ENCODE measurements around the gene CADPS2. TPM values are rescaled to one million over a fixed set of nuclear protein-coding genes. Genes with fewer than 3 reads are reported as not detected.

Gene CADPS2
- total and polyA plus RNA-seq, 2 donors (not counting 1 experiment from before 2014, with no cell fraction given), result 11.5 to 32.2 TPM

- no peak for DNase-seq (ENCODE audit: low read depth in 2 of 2)
- H3K4me3 ChIP-seq (replicated peaks in 1 of 4; ENCODE audit: control extremely low read depth in 1 of 4, insufficient read depth in 1 of 4, low read depth in 3 of 4, low read length in 4 of 4), result no peak overlapping the region
- no peaks in the 10 kb centered on the region for H4K20me1 ChIP-seq (ENCODE audit: control insufficient read depth, extremely low read depth, insufficient read depth, low read length)
- no peaks in the 10 kb centered on the region for H3K79me2 ChIP-seq (ENCODE audit: control insufficient read depth, insufficient read depth, low read length)
- H3K9ac ChIP-seq (ENCODE audit: insufficient read depth, low read length), result no peak overlapping the region
- TF ChIP-seq CTCF (conservative IDR thresholded peaks at IDR 0.05 in 1 of 2, IDR thresholded peaks at IDR 0.05 in 1 of 2; ENCODE audit: low read depth in 1 of 2, low read length in 2 of 2) (no peak), EZH2 (IDR thresholded peaks at IDR 0.05; ENCODE audit: low read length, missing control alignments) (no peak)
- H3K36me3 ChIP-seq (ENCODE audit: control insufficient read depth, insufficient read depth, low read length), result no peaks in the 10 kb centered on the region
- no peaks in the 10 kb centered on the region for H3K9me3 ChIP-seq (ENCODE audit: control insufficient read depth, insufficient read depth, low read depth, low read length)
- no peaks in the 10 kb centered on the region for H3K4me1 ChIP-seq (ENCODE audit: control insufficient read depth, extremely low read depth, insufficient read depth, low read length)
- H3K27me3 ChIP-seq (ENCODE audit: control insufficient read depth, insufficient read depth, low read length), result no peaks in the 10 kb centered on the region
- H2AFZ ChIP-seq (ENCODE audit: low read length), result no peak overlapping the region
- no peak overlapping the region for H3K27ac ChIP-seq (ENCODE audit: insufficient read depth, low read length)
- no peak overlapping the region for H3K4me2 ChIP-seq (ENCODE audit: extremely low read depth, insufficient read depth, low read length)
Observed at GRCh38 chr7:122914812-122915211, 28.6 kb upstream of the CADPS2 start.

GRCh38 chr7:122913608-122914007 lies 27.3 kb upstream of the CADPS2 start:
- Histone ChIP-seq H3K79me2 (ENCODE audit: control insufficient read depth, insufficient read depth, low read length) (no peaks in the 10 kb centered on the region), H3K9me3 (ENCODE audit: control insufficient read depth, insufficient read depth, low read depth, low read length) (no peaks in the 10 kb centered on the region), H3K36me3 (ENCODE audit: control insufficient read depth, insufficient read depth, low read length) (no peaks in the 10 kb centered on the region)

GRCh38 chr7:122902751-122903495 lies 16.7 kb upstream of the CADPS2 start:
- no peak overlapping the region for H3K4me2 ChIP-seq (ENCODE audit: extremely low read depth, insufficient read depth, low read length)
- H3K27ac ChIP-seq (ENCODE audit: insufficient read depth, low read length), result no peak overlapping the region
- H3K4me1 ChIP-seq (ENCODE audit: control insufficient read depth, extremely low read depth, insufficient read depth, low read length), result no peaks in the 10 kb centered on the region
- H3K4me3 ChIP-seq (replicated peaks in 1 of 4; ENCODE audit: control extremely low read depth in 1 of 4, insufficient read depth in 1 of 4, low read depth in 3 of 4, low read length in 4 of 4), result no peak overlapping the region
- TF ChIP-seq CTCF (conservative IDR thresholded peaks at IDR 0.05 in 1 of 2, IDR thresholded peaks at IDR 0.05 in 1 of 2; ENCODE audit: low read depth in 1 of 2, low read length in 2 of 2) (no peak), EZH2 (IDR thresholded peaks at IDR 0.05; ENCODE audit: low read length, missing control alignments) (no peak)
- no peak overlapping the region for H2AFZ ChIP-seq (ENCODE audit: low read length)
- no peak overlapping the region for H3K9ac ChIP-seq (ENCODE audit: insufficient read depth, low read length)
- H3K36me3 ChIP-seq (ENCODE audit: control insufficient read depth, insufficient read depth, low read length), result no peaks in the 10 kb centered on the region
- no peaks in the 10 kb centered on the region for H3K9me3 ChIP-seq (ENCODE audit: control insufficient read depth, insufficient read depth, low read depth, low read length)
- DNase-seq (ENCODE audit: low read depth in 2 of 2), result peak in 1 of 2 donors; percentile 4
- H3K27me3 ChIP-seq (ENCODE audit: control insufficient read depth, insufficient read depth, low read length), result no peaks in the 10 kb centered on the region
- H4K20me1 ChIP-seq (ENCODE audit: control insufficient read depth, extremely low read depth, insufficient read depth, low read length), result no peaks in the 10 kb centered on the region
- no peaks in the 10 kb centered on the region for H3K79me2 ChIP-seq (ENCODE audit: control insufficient read depth, insufficient read depth, low read length)

More at GRCh38 chr7:122913608-122914007, 27.3 kb upstream of the CADPS2 start:
- H3K4me1 ChIP-seq (ENCODE audit: control insufficient read depth, extremely low read depth, insufficient read depth, low read length), result no peaks in the 10 kb centered on the region
- H3K4me3 ChIP-seq (replicated peaks in 1 of 4; ENCODE audit: control extremely low read depth in 1 of 4, insufficient read depth in 1 of 4, low read depth in 3 of 4, low read length in 4 of 4), result no peak overlapping the region
- DNase-seq (ENCODE audit: low read depth in 2 of 2), result no peak
- H3K27ac ChIP-seq (ENCODE audit: insufficient read depth, low read length), result no peak overlapping the region
- no peaks in the 10 kb centered on the region for H3K27me3 ChIP-seq (ENCODE audit: control insufficient read depth, insufficient read depth, low read length)
- H3K4me2 ChIP-seq (ENCODE audit: extremely low read depth, insufficient read depth, low read length), result no peak overlapping the region
- TF ChIP-seq EZH2 (IDR thresholded peaks at IDR 0.05; ENCODE audit: low read length, missing control alignments) (no peak), CTCF (conservative IDR thresholded peaks at IDR 0.05 in 1 of 2, IDR thresholded peaks at IDR 0.05 in 1 of 2; ENCODE audit: low read depth in 1 of 2, low read length in 2 of 2) (no peak)
- no peak overlapping the region for H2AFZ ChIP-seq (ENCODE audit: low read length)
- H3K9ac ChIP-seq (ENCODE audit: insufficient read depth, low read length), result no peak overlapping the region
- H4K20me1 ChIP-seq (ENCODE audit: control insufficient read depth, extremely low read depth, insufficient read depth, low read length), result no peaks in the 10 kb centered on the region
